GM13977 (cell line): Measurements from ENCODE around the gene CD248.
"Not testable (repeated sequence)": the region's sequence is repeated elsewhere in the genome, so short reads cannot be mapped to it uniquely, and the experiment has no call there.

Source experiments
- DNase-seq: peaks from one replicate; pipeline ENCODE4 v3.0.0; 2012; ENCODE audit warnings: low spot score
- CTCF ChIP-seq: IDR thresholded peaks from 2 replicates; pipeline ENCODE4 v1.5.1; 2012; ENCODE audit warnings: mild to moderate bottlenecking, control low read depth; ENCODE audit not compliant: insufficient read depth; ENCODE audit errors: extremely low read depth, missing control alignments
- in situ Hi-C: fragments of 300-500 bp; cut with MboI; formaldehyde crosslinking; loops from one replicate; pipeline ENCODE4 v1.12.0; 2022; ENCODE audit warnings: low sequenced_read_pairs, low pct_unique_long_range_greater_than_20kb, mixed read lengths, inconsistent platforms; ENCODE audit not compliant: unreplicated experiment

CD248 gene

GRCh38 chr11:66361502-66361941 is 44.7 kb upstream of the CD248 start:
- no peak for DNase-seq
- TF ChIP-seq CTCF, result no peak
- in situ Hi-C loops, result no loop called here

GRCh38 chr11:66360406-66361073 is 43.7 kb upstream of the CD248 start:
- TF ChIP-seq CTCF, result no peak
- no peak for DNase-seq
- in situ Hi-C loops, result no loop called here

- in situ Hi-C loops, result no loop called here
- DNase-seq, result no peak
- TF ChIP-seq CTCF, result no peak
These were observed 42.8 kb upstream of the CD248 start for GRCh38 chr11:66359662-66360087.

- DNase-seq, in situ Hi-C loops: not testable (repeated sequence)
These were observed 33.9 kb upstream of the CD248 start for GRCh38 chr11:66350560-66351235.

- no peak for TF ChIP-seq CTCF
- no peak for DNase-seq
- in situ Hi-C loops, result no loop called here
These were observed 32.2 kb upstream of the CD248 start for GRCh38 chr11:66349084-66349386.

GRCh38 chr11:66347425-66348276 is 30.8 kb upstream of the CD248 start, which contains the start of gene B4GAT1:
Gene B4GAT1 (minus strand): TSS chr11:66347629. CDS start chr11:66347545, 84 bp downstream.
- in situ Hi-C loops, result no loop called here
- DNase-seq, result peak; percentile 87
- no peak for TF ChIP-seq CTCF
